GM21576 (cell line): ENCODE data around the gene TFCP2.

Experiments used
- ATAC-seq: cut with Tn5 transposase; IDR thresholded peaks from one replicate; pipeline ENCODE4 v1.9.1; 2021; ENCODE audit warnings: mild to moderate bottlenecking, moderate library complexity; ENCODE audit not compliant: unreplicated experiment

Gene TFCP2

GRCh38 chr12:51162217-51162616, 10.7 kb downstream of the TFCP2 start:
- no peak for ATAC-seq

DNA sequence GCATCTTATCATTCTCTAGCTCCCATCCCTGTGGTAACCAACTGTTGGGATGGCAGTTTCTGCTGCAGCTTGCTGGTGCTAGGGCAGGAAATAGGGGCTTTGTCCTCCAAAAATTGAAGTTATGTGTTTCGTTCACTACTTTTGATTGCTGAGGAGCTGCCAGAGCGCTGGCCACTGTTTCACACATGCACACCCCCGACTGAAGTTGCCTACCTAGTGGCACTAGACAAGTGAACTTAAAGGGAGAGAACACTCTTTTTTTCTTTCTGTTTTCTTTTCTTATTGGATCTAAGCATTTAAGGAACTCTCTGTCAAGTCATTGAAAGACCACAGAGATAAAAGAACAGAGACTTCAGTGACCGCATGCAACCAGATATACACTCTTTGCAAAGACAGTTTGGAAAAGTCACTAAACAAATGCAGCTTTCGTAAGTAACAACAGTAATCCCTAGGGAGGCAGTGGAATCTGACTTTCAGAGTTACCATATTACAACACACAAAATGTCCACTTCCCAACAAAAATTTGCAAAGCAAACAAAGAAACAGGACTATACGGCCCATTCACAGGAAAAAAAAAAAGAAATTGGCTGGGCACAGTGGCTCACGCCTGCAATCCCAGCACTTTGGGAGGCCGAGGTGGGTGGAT, 12.0 kb downstream of the TFCP2 start:
- ATAC-seq = no peak

DNA sequence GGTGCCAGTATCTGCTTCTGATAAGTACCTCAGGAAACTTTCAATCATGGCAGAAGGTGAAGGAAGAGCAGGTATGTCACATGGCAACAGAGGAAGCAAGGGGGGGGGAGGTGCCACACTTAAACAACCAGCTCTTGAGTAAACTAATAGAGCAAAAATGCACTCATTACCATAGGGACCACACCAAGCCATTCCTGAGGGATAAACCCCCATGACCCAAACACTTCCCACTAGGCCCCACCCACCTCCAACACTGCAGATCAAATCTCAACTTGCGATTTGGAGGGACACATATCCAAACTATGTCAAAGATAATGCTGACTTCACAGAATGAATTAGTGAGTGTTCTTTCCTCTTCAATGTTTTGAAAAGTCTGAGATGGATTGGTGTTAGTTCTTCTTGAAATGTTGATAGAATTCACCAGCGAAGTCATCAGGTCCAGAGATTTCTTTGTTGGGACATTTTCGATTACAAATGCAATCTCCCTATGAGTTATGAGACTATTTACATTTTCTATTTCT, 16.6 kb downstream of the TFCP2 start:
- ATAC-seq = no peak

DNA sequence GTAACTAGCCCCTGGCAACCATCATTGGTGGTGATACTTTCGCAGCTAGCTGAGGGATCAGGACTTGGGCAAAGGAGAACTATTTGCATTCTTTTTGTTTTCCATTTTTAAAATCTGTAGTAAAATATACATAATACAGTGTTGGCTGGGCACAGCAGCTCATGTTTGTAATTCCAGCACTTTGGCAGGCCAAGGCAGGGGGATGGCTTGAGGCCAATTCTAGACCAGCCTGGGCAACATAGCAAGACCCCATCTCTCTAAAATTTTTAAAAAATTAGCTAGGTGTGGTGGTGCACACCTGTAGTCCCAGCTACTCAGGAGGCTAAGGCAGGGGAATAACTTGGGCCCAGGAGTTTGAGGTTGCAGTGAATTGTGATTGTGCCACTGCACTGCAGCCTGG, 20.0 kb downstream of the TFCP2 start:
- no peak for ATAC-seq

DNA sequence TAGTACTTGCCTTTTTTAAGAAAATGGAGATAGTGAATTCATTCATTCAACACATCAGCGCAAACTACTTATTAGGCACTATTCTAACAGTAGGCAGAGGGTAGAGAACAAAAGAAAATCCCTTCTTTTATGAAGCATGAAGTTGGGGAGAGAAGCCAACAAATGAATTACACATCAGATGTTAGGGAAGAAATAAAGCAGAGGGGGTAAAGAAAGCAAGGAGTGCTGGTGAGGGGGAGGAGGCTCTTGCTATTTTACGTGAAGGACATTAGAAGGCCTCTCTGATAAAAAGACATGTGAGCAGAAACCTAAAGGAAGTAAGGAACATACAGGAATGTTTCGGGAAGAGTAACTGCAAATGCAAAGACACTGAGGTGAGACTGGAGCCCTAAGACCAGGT, 22.2 kb downstream of the TFCP2 start:
- no peak for ATAC-seq

GRCh38 chr12:51147309-51147708, 25.6 kb downstream of the TFCP2 start:
- ATAC-seq = no peak

- ATAC-seq = no peak
These were observed 33.6 kb downstream of the TFCP2 start for GRCh38 chr12:51139292-51139844.

- no peak for ATAC-seq
These were observed 40.2 kb downstream of the TFCP2 start for GRCh38 chr12:51132693-51133092.

GRCh38 chr12:51131745-51132521, 41.0 kb downstream of the TFCP2 start:
- ATAC-seq = no peak

DNA sequence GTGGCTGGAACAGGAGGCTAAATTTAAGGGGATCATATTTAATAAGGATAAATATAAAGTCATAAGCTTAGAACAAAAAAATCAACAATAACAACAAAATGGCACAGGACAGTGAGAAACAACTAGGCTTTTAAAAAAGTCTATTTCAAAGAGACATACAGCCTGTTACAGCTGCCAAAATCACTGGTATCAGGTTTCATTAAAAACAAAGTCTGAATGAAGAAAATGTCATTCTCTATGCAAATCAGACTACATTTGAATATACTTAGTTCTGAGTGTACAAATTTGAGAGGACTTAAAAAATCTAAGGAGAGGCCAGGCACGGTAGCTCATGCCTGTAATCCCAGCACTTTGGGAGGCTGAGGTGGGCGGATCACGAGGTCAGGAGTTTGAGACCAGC, 44.0 kb downstream of the TFCP2 start:
- ATAC-seq = no peak

GRCh38 chr12:51127050-51127729, 45.7 kb downstream of the TFCP2 start:
- no peak for ATAC-seq

DNA sequence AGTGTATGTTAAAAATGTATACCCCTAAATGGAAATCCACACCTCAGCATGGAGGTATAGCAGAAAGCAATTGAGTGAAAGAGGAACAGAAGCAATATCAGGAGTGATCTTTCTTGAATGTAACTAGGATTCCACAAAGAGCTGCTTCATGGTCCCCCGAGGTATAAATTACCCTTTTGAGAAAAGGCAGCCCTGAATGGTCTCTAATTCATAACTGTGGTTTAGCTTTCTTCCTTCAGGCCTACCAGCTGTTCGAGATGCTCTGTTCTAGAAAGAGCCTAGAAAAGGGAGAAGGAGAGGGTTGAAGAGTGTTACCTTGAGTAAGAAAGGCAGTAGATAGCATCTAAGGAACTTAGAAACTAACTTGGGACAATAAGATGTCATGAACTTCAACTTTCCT, 46.6 kb downstream of the TFCP2 start:
- no peak for ATAC-seq

GRCh38 chr12:51124504-51124903, 48.4 kb downstream of the TFCP2 start:
- ATAC-seq = no peak

GRCh38 chr12:51122844-51123243, 50.1 kb downstream of the TFCP2 start:
- no peak for ATAC-seq

DNA sequence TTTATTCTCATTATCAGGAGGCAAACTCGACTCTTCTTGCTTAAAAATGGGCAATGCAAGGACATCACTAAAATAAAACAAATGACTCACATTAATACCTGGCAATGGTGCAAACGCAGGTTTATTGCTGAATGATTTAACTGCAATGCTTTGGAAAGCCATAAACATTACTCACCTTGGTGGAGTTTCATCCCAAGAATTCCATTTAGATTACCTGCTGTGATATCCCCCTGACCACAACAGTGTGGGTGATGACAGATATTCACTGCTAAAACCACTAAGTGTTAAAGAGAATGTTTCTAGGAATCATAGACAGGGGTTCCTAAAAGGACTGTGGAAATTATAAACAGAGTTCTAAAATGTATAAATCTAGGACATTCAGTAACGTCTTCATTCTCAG, 54.2 kb downstream of the TFCP2 start:
- no peak for ATAC-seq

- no peak for ATAC-seq
These were observed 57.4 kb downstream of the TFCP2 start for GRCh38 chr12:51115533-51115932.

- no peak for ATAC-seq
These were observed 64.8 kb downstream of the TFCP2 start for GRCh38 chr12:51108136-51108535.

DNA sequence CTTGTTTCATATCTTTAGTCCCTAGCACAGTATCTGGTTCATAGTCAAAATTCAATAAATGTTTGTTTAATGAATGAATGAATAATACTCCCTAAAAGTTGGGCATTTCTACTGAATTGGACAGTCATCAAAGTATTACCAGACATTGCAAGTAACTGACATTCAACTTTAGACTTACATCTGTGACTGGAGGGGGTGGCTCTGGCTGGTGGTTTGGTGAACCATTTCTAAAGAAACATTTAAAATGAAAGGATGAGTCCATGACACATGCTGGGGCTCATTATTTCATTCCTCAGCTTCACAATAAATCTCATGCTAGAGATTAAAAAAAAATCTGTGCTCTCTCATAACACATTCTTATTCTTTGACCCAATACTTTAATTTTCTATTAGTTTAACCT, 69.0 kb downstream of the TFCP2 start:
- no peak for ATAC-seq

DNA sequence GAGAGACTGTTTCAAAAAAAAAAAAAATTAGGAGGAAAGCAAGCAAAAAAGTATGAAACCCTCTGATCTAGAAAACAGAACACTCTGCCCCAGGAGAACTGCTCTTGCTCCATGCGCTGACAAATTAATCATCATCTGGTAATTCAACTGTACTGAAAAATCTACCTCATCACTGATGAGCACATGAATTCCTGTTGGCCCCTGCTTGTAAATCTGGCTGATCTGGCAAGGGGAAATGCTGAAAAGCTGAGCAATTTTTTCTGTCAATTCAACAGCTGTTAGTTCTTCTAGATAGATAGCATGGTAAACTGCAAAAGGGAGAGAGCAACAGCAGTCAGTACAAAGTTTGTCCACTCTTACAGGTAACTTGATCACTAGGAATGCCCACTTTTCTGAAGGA, 74.3 kb downstream of the TFCP2 start:
- no peak for ATAC-seq

DNA sequence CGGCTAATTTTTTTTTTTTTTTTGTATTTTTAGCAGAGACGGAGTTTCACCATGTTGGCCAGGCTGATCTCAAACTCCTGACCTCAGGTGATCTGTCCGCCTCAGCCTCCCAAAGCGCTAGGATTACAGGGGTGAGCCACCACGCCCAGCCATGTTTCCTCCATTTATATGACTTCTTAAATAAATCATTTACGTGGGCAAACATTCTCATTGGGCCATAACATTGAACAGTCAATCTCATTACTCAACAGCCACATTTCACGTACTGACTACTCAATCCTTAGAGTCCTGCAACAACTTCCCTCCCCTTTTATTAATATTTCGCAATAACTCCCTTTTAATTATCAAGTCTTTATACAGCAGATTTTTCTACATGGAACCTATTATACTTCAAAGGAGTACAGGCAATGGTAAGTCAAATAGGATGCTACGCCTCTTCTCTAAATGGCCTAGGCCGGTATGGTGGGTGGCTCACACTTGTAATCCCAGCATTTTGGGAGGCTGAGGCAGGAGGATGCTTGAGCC, 82.2 kb downstream of the TFCP2 start:
- no peak for ATAC-seq

DNA sequence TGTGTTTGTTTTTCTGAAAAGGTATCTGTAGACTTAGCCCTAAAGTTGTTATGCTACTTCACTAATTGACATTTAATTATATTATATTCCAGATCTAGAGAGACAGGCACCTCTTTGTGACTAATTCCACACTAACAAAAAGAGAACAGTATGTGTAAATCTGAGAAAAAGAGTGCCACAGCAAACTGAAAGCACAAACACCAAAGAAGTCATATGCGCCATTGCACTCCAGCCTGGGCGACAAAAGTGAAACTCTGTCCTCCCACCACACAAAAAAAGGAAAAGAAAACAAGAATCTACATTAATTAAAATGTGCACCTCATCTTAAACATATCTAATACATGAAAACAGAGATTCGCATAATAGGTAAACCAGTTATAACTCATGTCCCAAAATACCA, 85.1 kb downstream of the TFCP2 start:
- no peak for ATAC-seq
